ENCODE data around the gene TRIM46. TPM values are rescaled to one million over a fixed set of nuclear protein-coding genes. Genes with fewer than 3 reads are reported as not detected.
"Not testable (repeated sequence)": the region's sequence is repeated elsewhere in the genome, so short reads cannot be mapped to it uniquely, and the experiment has no call there.

Gene TRIM46
- polyA plus RNA-seq, 2 donors = 0.19 to 0.47 TPM

- peak overlapping the region; percentile 67 to 70 for H3K4me3 ChIP-seq (ENCODE audit: low read depth in 1 of 2, low read length in 2 of 2)
- no peaks in the 10 kb centered on the region for H3K27me3 ChIP-seq (ENCODE audit: control insufficient read depth in 1 of 2, insufficient read depth in 2 of 2, low read length in 2 of 2)
- WGBS, 2 donors = 3 to 4% methylated on average over 13 of the region's 13 CpGs
- H3K36me3 ChIP-seq (ENCODE audit: control insufficient read depth in 2 of 2, insufficient read depth in 2 of 2, low read length in 1 of 2) = peaks cover 0 to 2% of the 10 kb centered on the region in 2 donors
- H3K9me3 ChIP-seq (ENCODE audit: control insufficient read depth in 2 of 2, insufficient read depth in 1 of 2, low read depth in 1 of 2, low read length in 1 of 2) = no peaks in the 10 kb centered on the region
- H3K27ac ChIP-seq (ENCODE audit: low read depth in 2 of 2, low read length in 1 of 2) = peak overlapping the region; percentile 94 to 95
- H3K4me1 ChIP-seq (ENCODE audit: control insufficient read depth in 2 of 2, insufficient read depth in 2 of 2, low read length in 1 of 2) = no peaks in the 10 kb centered on the region
These were observed 35.7 kb downstream of the TRIM46 start for GRCh38 chr1:155209312-155209721.

- no peaks in the 10 kb centered on the region for H3K27me3 ChIP-seq (ENCODE audit: control insufficient read depth in 1 of 2, insufficient read depth in 2 of 2, low read length in 2 of 2)
- no peaks in the 10 kb centered on the region for H3K4me1 ChIP-seq (ENCODE audit: control insufficient read depth in 2 of 2, insufficient read depth in 2 of 2, low read length in 1 of 2)
- peak overlapping the region in 1 of 2 donors; percentile 13 for H3K27ac ChIP-seq (ENCODE audit: low read depth in 2 of 2, low read length in 1 of 2)
- no peak overlapping the region for H3K4me3 ChIP-seq (ENCODE audit: low read depth in 1 of 2, low read length in 2 of 2)
- 78 to 85% methylated on average over 4 of the region's 4 CpGs for WGBS, 2 donors
- peaks cover 0 to 3% of the 10 kb centered on the region in 2 donors for H3K36me3 ChIP-seq (ENCODE audit: control insufficient read depth in 2 of 2, insufficient read depth in 2 of 2, low read length in 1 of 2)
- no peaks in the 10 kb centered on the region for H3K9me3 ChIP-seq (ENCODE audit: control insufficient read depth in 2 of 2, insufficient read depth in 1 of 2, low read depth in 1 of 2, low read length in 1 of 2)
These were observed 36.9 kb downstream of the TRIM46 start for GRCh38 chr1:155210314-155211104.

DNA sequence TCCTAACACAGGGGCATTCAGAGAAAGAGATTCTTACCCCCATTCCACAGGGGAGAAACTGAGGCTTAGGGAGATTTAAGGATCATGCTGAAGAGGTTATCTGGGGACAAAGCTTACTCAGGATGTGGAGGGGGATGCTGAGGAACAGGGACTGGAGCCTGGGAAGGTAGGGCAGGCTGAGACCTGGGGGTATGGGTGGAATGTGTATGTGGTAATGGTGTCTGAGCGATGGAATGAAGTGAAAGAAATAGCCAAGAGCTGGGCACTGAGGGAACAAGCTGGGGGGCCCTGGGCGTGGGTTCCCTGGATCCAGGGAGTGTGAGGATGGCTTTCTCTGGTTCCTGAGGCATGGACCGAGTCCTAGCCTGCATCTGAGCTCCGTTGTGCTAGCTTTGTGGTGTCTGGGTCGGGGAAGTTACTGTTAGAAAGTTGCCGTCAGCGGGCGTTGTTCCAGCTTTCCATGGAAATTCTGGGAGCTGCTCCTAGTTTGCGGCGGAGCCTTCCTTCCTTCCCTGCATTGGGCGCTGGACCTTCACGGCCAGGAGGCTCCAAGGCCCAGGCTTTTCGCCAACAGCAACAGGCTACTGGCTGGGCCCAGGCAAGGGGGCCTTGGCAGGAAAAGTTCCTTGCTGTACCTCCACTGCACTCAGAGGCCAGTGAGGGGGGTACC is 37.9 kb downstream of the TRIM46 start:
- not testable (repeated sequence) for H3K27ac ChIP-seq (ENCODE audit: low read depth in 2 of 2, low read length in 1 of 2)

DNA sequence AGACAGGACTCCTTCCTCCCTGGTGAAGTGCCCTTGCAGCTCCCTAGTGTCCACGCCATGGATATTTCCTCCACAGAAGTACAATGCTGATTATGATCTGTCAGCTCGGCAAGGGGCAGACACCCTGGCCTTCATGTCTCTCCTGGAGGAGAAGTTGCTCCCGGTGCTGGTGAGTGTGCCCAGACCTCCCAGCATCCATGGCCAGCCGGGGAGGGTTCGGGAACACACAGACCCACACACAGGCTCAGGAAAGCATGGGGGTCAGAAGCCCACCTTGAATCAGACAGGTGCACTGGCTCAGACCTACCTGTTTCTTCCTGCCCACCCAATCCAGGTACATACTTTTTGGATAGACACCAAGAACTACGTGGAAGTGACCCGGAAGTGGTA is 38.4 kb downstream of the TRIM46 start:
- H3K36me3 ChIP-seq (ENCODE audit: control insufficient read depth in 2 of 2, insufficient read depth in 2 of 2, low read length in 1 of 2); H3K9me3 ChIP-seq (ENCODE audit: control insufficient read depth in 2 of 2, insufficient read depth in 1 of 2, low read depth in 1 of 2, low read length in 1 of 2); H3K27ac ChIP-seq (ENCODE audit: low read depth in 2 of 2, low read length in 1 of 2); H3K4me3 ChIP-seq (ENCODE audit: low read depth in 1 of 2, low read length in 2 of 2); H3K27me3 ChIP-seq (ENCODE audit: control insufficient read depth in 1 of 2, insufficient read depth in 2 of 2, low read length in 2 of 2); H3K4me1 ChIP-seq (ENCODE audit: control insufficient read depth in 2 of 2, insufficient read depth in 2 of 2, low read length in 1 of 2): not testable (repeated sequence)
- WGBS, 2 donors = 70% methylated on average over 7 of the region's 7 CpGs

More for the DNA sequence above, 37.9 kb downstream of the TRIM46 start:
- WGBS, 2 donors = 68 to 78% methylated on average over 11 to 13 of the region's 13 CpGs
- not testable (repeated sequence) for H3K4me3 ChIP-seq (ENCODE audit: low read depth in 1 of 2, low read length in 2 of 2); H3K4me1 ChIP-seq (ENCODE audit: control insufficient read depth in 2 of 2, insufficient read depth in 2 of 2, low read length in 1 of 2); H3K36me3 ChIP-seq (ENCODE audit: control insufficient read depth in 2 of 2, insufficient read depth in 2 of 2, low read length in 1 of 2); H3K27me3 ChIP-seq (ENCODE audit: control insufficient read depth in 1 of 2, insufficient read depth in 2 of 2, low read length in 2 of 2); H3K9me3 ChIP-seq (ENCODE audit: control insufficient read depth in 2 of 2, insufficient read depth in 1 of 2, low read depth in 1 of 2, low read length in 1 of 2)

DNA sequence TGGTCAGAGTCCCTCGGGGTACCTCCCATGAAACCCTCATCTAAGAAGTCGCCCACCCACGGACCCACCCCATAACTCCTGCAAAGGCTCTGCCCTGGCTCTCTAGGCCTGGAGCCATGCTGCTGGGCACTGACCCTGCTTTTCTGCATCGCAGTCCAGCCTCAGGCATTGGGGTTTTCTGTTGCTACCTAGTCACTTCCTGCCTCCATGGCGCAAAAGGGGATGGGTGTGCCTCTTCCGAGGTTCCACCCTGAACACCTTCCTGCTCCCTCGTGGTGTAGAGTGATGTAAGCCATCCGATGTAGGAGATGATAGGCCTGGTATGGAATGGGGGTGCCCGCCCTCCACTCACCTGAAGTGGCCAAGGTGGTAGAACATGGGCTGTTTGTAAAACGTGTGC is 41.1 kb downstream of the TRIM46 start:
- not testable (repeated sequence) for H3K27ac ChIP-seq (ENCODE audit: low read depth in 2 of 2, low read length in 1 of 2); H3K9me3 ChIP-seq (ENCODE audit: control insufficient read depth in 2 of 2, insufficient read depth in 1 of 2, low read depth in 1 of 2, low read length in 1 of 2); H3K27me3 ChIP-seq (ENCODE audit: control insufficient read depth in 1 of 2, insufficient read depth in 2 of 2, low read length in 2 of 2); H3K36me3 ChIP-seq (ENCODE audit: control insufficient read depth in 2 of 2, insufficient read depth in 2 of 2, low read length in 1 of 2); H3K4me1 ChIP-seq (ENCODE audit: control insufficient read depth in 2 of 2, insufficient read depth in 2 of 2, low read length in 1 of 2); H3K4me3 ChIP-seq (ENCODE audit: low read depth in 1 of 2, low read length in 2 of 2)
- 73 to 77% methylated on average over 6 to 9 of the region's 10 CpGs for WGBS, 2 donors

- Histone ChIP-seq H3K4me1 (ENCODE audit: control insufficient read depth in 2 of 2, insufficient read depth in 2 of 2, low read length in 1 of 2) (peaks cover 3 to 5% of the 10 kb centered on the region in 2 donors), H3K27me3 (ENCODE audit: control insufficient read depth in 1 of 2, insufficient read depth in 2 of 2, low read length in 2 of 2) (no peaks in the 10 kb centered on the region), H3K4me3 (ENCODE audit: low read depth in 1 of 2, low read length in 2 of 2) (no peak overlapping the region), H3K27ac (ENCODE audit: low read depth in 2 of 2, low read length in 1 of 2) (peak overlapping the region; percentile 11 to 64), H3K9me3 (ENCODE audit: control insufficient read depth in 2 of 2, insufficient read depth in 1 of 2, low read depth in 1 of 2, low read length in 1 of 2) (no peaks in the 10 kb centered on the region), H3K36me3 (ENCODE audit: control insufficient read depth in 2 of 2, insufficient read depth in 2 of 2, low read length in 1 of 2) (peaks cover 0 to 4% of the 10 kb centered on the region in 2 donors)
- 44 to 53% methylated on average over 7 of the region's 7 CpGs for WGBS, 2 donors
These were observed 45.4 kb downstream of the TRIM46 start for GRCh38 chr1:155218854-155219591.

- WGBS, 2 donors = 0 to 8% methylated on average over 1 of the region's 1 CpG
- Histone ChIP-seq H3K36me3 (ENCODE audit: control insufficient read depth in 2 of 2, insufficient read depth in 2 of 2, low read length in 1 of 2) (peaks cover 0 to 4% of the 10 kb centered on the region in 2 donors), H3K4me1 (ENCODE audit: control insufficient read depth in 2 of 2, insufficient read depth in 2 of 2, low read length in 1 of 2) (peaks cover 3 to 5% of the 10 kb centered on the region in 2 donors), H3K27ac (ENCODE audit: low read depth in 2 of 2, low read length in 1 of 2) (peak overlapping the region; percentile 30 to 64), H3K9me3 (ENCODE audit: control insufficient read depth in 2 of 2, insufficient read depth in 1 of 2, low read depth in 1 of 2, low read length in 1 of 2) (no peaks in the 10 kb centered on the region), H3K27me3 (ENCODE audit: control insufficient read depth in 1 of 2, insufficient read depth in 2 of 2, low read length in 2 of 2) (no peaks in the 10 kb centered on the region), H3K4me3 (ENCODE audit: low read depth in 1 of 2, low read length in 2 of 2) (no peak overlapping the region)
These were observed 46.0 kb downstream of the TRIM46 start for GRCh38 chr1:155219592-155220031.

DNA sequence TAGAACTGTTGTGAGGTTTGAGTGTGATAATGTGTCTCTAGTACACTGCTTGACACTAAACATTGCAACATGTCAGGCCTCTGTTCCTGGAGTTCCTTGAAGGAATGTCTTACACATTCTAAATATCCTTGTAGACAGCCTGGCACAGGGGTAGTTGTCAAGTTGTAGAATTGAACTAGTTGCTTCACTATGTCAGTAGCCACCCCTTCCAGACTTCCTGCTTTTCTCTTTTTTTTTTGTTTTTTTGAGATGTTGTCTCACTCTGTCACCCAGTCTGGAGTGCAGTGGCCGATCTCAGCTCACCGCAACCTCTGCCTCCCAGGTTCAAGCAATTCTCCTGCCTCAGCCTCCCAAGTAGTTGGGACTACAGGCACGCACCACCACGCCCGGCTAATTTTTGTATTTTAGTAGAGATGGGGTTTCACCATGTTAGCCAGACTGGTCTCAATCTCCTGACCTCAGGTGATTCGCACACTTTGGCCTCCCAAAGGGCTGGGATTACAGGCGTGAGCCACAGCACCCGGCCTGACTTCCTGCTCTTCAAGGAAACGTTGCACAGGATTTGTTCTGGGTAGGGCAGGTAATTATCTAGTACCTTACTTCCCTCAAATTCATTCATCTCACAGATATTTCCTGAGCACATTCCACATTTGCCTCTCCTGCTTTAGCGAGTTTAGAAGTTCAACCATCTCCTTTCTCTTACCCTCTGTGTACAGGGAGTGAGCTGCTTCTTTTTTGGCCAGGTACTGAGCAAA is 46.7 kb downstream of the TRIM46 start:
- not testable (repeated sequence) for H3K4me1 ChIP-seq (ENCODE audit: control insufficient read depth in 2 of 2, insufficient read depth in 2 of 2, low read length in 1 of 2); H3K4me3 ChIP-seq (ENCODE audit: low read depth in 1 of 2, low read length in 2 of 2); H3K9me3 ChIP-seq (ENCODE audit: control insufficient read depth in 2 of 2, insufficient read depth in 1 of 2, low read depth in 1 of 2, low read length in 1 of 2); H3K27me3 ChIP-seq (ENCODE audit: control insufficient read depth in 1 of 2, insufficient read depth in 2 of 2, low read length in 2 of 2); H3K36me3 ChIP-seq (ENCODE audit: control insufficient read depth in 2 of 2, insufficient read depth in 2 of 2, low read length in 1 of 2)
- H3K27ac ChIP-seq (ENCODE audit: low read depth in 2 of 2, low read length in 1 of 2) = peak overlapping the region; percentile 30 to 55
- WGBS, 2 donors = 77 to 80% methylated on average over 10 of the region's 10 CpGs

GRCh38 chr1:155223047-155223446 is 49.4 kb downstream of the TRIM46 start:
- Histone ChIP-seq H3K27me3 (ENCODE audit: control insufficient read depth in 1 of 2, insufficient read depth in 2 of 2, low read length in 2 of 2) (no peaks in the 10 kb centered on the region), H3K4me1 (ENCODE audit: control insufficient read depth in 2 of 2, insufficient read depth in 2 of 2, low read length in 1 of 2) (peaks cover 0 to 4% of the 10 kb centered on the region in 2 donors), H3K4me3 (ENCODE audit: low read depth in 1 of 2, low read length in 2 of 2) (no peak overlapping the region), H3K9me3 (ENCODE audit: control insufficient read depth in 2 of 2, insufficient read depth in 1 of 2, low read depth in 1 of 2, low read length in 1 of 2) (no peaks in the 10 kb centered on the region), H3K27ac (ENCODE audit: low read depth in 2 of 2, low read length in 1 of 2) (peak overlapping the region in 1 of 2 donors; percentile 20), H3K36me3 (ENCODE audit: control insufficient read depth in 2 of 2, insufficient read depth in 2 of 2, low read length in 1 of 2) (no peaks in the 10 kb centered on the region)
- 78 to 81% methylated on average over 7 of the region's 7 CpGs for WGBS, 2 donors

Data from esophagus (tissue), 2 donors.